Measurements from ENCODE around the gene GMPPB. TPM values are rescaled to one million over a fixed set of nuclear protein-coding genes. Genes with fewer than 3 reads are reported as not detected.

GMPPB gene
- total RNA-seq, 2 experiments from 2014 or later: 35.4 to 39.9 TPM

- H3K36me3 Mint-ChIP-seq: peaks cover 5% of the 10 kb centered on the region
- no peaks in the 10 kb centered on the region for H3K9me3 Mint-ChIP-seq
- no peaks in the 10 kb centered on the region for H3K27me3 Mint-ChIP-seq
- H3K4me3 Mint-ChIP-seq: no peak overlapping the region
- ATAC-seq (ENCODE audit: low read depth) (no peak), DNase-seq (no peak)
- POLR2A ChIA-PET: no interaction called here
- peaks cover 33% of the 10 kb centered on the region for H3K4me1 Mint-ChIP-seq
- no peak overlapping the region for H3K27ac Mint-ChIP-seq
Observed at GRCh38 chr3:49716169-49716568, 7.6 kb downstream of the GMPPB start.

- Mint-ChIP-seq H3K36me3 (peaks cover 5% of the 10 kb centered on the region), H3K4me3 (no peak overlapping the region), H3K27me3 (no peaks in the 10 kb centered on the region), H3K9me3 (no peaks in the 10 kb centered on the region), H3K4me1 (peaks cover 35% of the 10 kb centered on the region), H3K27ac (no peak overlapping the region)
- ATAC-seq (ENCODE audit: low read depth): no peak
- no peak for DNase-seq
- POLR2A ChIA-PET: interaction anchor here (1.0 kb wide), 1 partner anchor 8 kb away, joined by 6 read pairs; the partner anchor contains the start of gene GMPPB
Observed at GRCh38 chr3:49715611-49716121, 8.1 kb downstream of the GMPPB start.

- Mint-ChIP-seq H3K36me3 (peaks cover 5% of the 10 kb centered on the region), H3K27ac (no peak overlapping the region), H3K4me1 (peaks cover 35% of the 10 kb centered on the region), H3K4me3 (no peak overlapping the region), H3K9me3 (no peaks in the 10 kb centered on the region), H3K27me3 (no peaks in the 10 kb centered on the region)
- DNase-seq (no peak), ATAC-seq (ENCODE audit: low read depth) (no peak)
- POLR2A ChIA-PET: interaction anchor here (1.0 kb wide), 1 partner anchor 9 kb away, joined by 6 read pairs; the partner anchor contains the start of gene GMPPB
Observed at GRCh38 chr3:49714728-49715550, 8.8 kb downstream of the GMPPB start.

GRCh38 chr3:49713336-49714105 is 10.2 kb downstream of the GMPPB start:
- Mint-ChIP-seq H3K9me3 (no peaks in the 10 kb centered on the region), H3K4me1 (peaks cover 25% of the 10 kb centered on the region), H3K27me3 (no peaks in the 10 kb centered on the region), H3K27ac (no peak overlapping the region), H3K4me3 (no peak overlapping the region), H3K36me3 (peaks cover 3% of the 10 kb centered on the region)
- no peak for DNase-seq
- ATAC-seq (ENCODE audit: low read depth): no peak
- POLR2A ChIA-PET: interaction anchor here (1.1 to 1.5 kb wide), 2 partner anchors 10 to 11 kb away, joined by 3 to 9 read pairs; partner anchors contain the start of gene GMPPB

GRCh38 chr3:49712631-49713317 is 11.0 kb downstream of the GMPPB start:
- Mint-ChIP-seq H3K9me3 (no peaks in the 10 kb centered on the region), H3K27ac (peak overlapping the region; percentile 65), H3K4me3 (no peak overlapping the region), H3K36me3 (peaks cover 2% of the 10 kb centered on the region), H3K27me3 (no peaks in the 10 kb centered on the region), H3K4me1 (peaks cover 24% of the 10 kb centered on the region)
- POLR2A ChIA-PET: interaction anchor here (1.1 to 1.5 kb wide), 4 partner anchors 10 to 15 kb away, joined by 3 to 9 read pairs (median 3); partner anchors contain the start of gene GMPPB
- DNase-seq (peak; percentile 47), ATAC-seq (ENCODE audit: low read depth) (peak; percentile 58)

GRCh38 chr3:49712166-49712565 is 11.6 kb downstream of the GMPPB start:
- Mint-ChIP-seq H3K9me3 (no peaks in the 10 kb centered on the region), H3K27me3 (no peaks in the 10 kb centered on the region)

GRCh38 chr3:49711489-49711888 is 12.3 kb downstream of the GMPPB start:
- Mint-ChIP-seq H3K9me3 (no peaks in the 10 kb centered on the region), H3K4me3 (peak overlapping the region; percentile 18), H3K36me3 (peaks cover 2% of the 10 kb centered on the region), H3K27me3 (no peaks in the 10 kb centered on the region), H3K27ac (peak overlapping the region; percentile 71), H3K4me1 (peaks cover 27% of the 10 kb centered on the region)
- POLR2A ChIA-PET: interaction anchor here (1.1 to 1.5 kb wide), 3 partner anchors 8 to 13 kb away, joined by 3 to 5 read pairs (median 3); partner anchors contain the start of gene AMIGO3
- peak; percentile 28 for ATAC-seq (ENCODE audit: low read depth)
- peak; percentile 34 for DNase-seq

More at GRCh38 chr3:49712166-49712565, 11.6 kb downstream of the GMPPB start:
- Mint-ChIP-seq H3K4me1 (peaks cover 27% of the 10 kb centered on the region), H3K36me3 (peaks cover 2% of the 10 kb centered on the region), H3K27ac (no peak overlapping the region), H3K4me3 (peak overlapping the region; percentile 22)
- peak; percentile 26 for DNase-seq
- no peak for ATAC-seq (ENCODE audit: low read depth)
- POLR2A ChIA-PET: interaction anchor here (1.2 to 1.5 kb wide), 3 partner anchors 12 to 14 kb away, joined by 3 to 9 read pairs (median 3); partner anchors contain the start of gene GMPPB

GRCh38 chr3:49709852-49710251 is 13.9 kb downstream of the GMPPB start:
- Mint-ChIP-seq H3K36me3 (no peaks in the 10 kb centered on the region), H3K4me1 (peaks cover 27% of the 10 kb centered on the region), H3K4me3 (no peak overlapping the region), H3K9me3 (no peaks in the 10 kb centered on the region), H3K27me3 (no peaks in the 10 kb centered on the region), H3K27ac (no peak overlapping the region)
- ATAC-seq (ENCODE audit: low read depth): no peak
- POLR2A ChIA-PET: no interaction called here
- no peak for DNase-seq

- POLR2A ChIA-PET: no interaction called here
- Mint-ChIP-seq H3K4me3 (no peak overlapping the region), H3K9me3 (no peaks in the 10 kb centered on the region), H3K4me1 (peaks cover 14% of the 10 kb centered on the region), H3K27ac (peak overlapping the region; percentile 54), H3K27me3 (no peaks in the 10 kb centered on the region), H3K36me3 (no peaks in the 10 kb centered on the region)
- DNase-seq: no peak
- no peak for ATAC-seq (ENCODE audit: low read depth)
Observed at GRCh38 chr3:49707113-49707480, 16.7 kb downstream of the GMPPB start.

- POLR2A ChIA-PET: no interaction called here
- Mint-ChIP-seq H3K4me1 (peaks cover 10% of the 10 kb centered on the region), H3K27me3 (no peaks in the 10 kb centered on the region), H3K36me3 (no peaks in the 10 kb centered on the region), H3K4me3 (no peak overlapping the region), H3K9me3 (no peaks in the 10 kb centered on the region), H3K27ac (no peak overlapping the region)
- no peak for ATAC-seq (ENCODE audit: low read depth)
- no peak for DNase-seq
Observed at GRCh38 chr3:49706456-49707112, 17.2 kb downstream of the GMPPB start.

GRCh38 chr3:49705390-49705960 is 18.3 kb downstream of the GMPPB start:
- H3K27me3 Mint-ChIP-seq: no peaks in the 10 kb centered on the region
- H3K9me3 Mint-ChIP-seq: no peaks in the 10 kb centered on the region
- no peak overlapping the region for H3K4me3 Mint-ChIP-seq
- POLR2A ChIA-PET: interaction anchor here (0.6 kb wide), 1 partner anchor 549 kb away, joined by 6 read pairs; no protein-coding TSS in a partner anchor
- no peak overlapping the region for H3K27ac Mint-ChIP-seq
- H3K4me1 Mint-ChIP-seq: peaks cover 5% of the 10 kb centered on the region
- ATAC-seq (ENCODE audit: low read depth): no peak
- no peaks in the 10 kb centered on the region for H3K36me3 Mint-ChIP-seq
- DNase-seq: no peak

GRCh38 chr3:49704629-49705028 is 19.1 kb downstream of the GMPPB start:
- Mint-ChIP-seq H3K4me3 (no peak overlapping the region), H3K9me3 (no peaks in the 10 kb centered on the region), H3K36me3 (no peaks in the 10 kb centered on the region), H3K27me3 (no peaks in the 10 kb centered on the region), H3K4me1 (peaks cover 5% of the 10 kb centered on the region), H3K27ac (no peak overlapping the region)
- POLR2A ChIA-PET: no interaction called here
- DNase-seq: no peak
- no peak for ATAC-seq (ENCODE audit: low read depth)
